Body of pancreas (tissue), 4 donors: ENCODE data around the gene MACROH2A2.

ENCODE experiments used
- CTCF ChIP-seq, 7 experiments: fragments of 450-650 bp in 4 of 7; fragments of 200-600 bp in 3 of 7; sonication (generic) in 3 of 7; IDR thresholded peaks; one replicate each; pipeline ENCODE4 v1.5.1; 2016 to 2019; ENCODE audit warnings: antibody characterized with exemption in 7 of 7
- POLR2A ChIP-seq, 3 donors: fragments of 450-650 bp; IDR thresholded peaks; one replicate each; pipeline ENCODE4 v1.6.1; 2016; ENCODE audit warnings: antibody characterized with exemption in 3 of 3, mild to moderate bottlenecking in 2 of 3

GRCh38 chr10:70144372-70145110, 91.9 kb downstream of the MACROH2A2 start:
- TF ChIP-seq CTCF (IDR thresholded peaks at IDR 0.05) (no peak), POLR2A (IDR thresholded peaks at IDR 0.05) (no peak)
